ENCODE data around the gene CGB2.

DNA sequence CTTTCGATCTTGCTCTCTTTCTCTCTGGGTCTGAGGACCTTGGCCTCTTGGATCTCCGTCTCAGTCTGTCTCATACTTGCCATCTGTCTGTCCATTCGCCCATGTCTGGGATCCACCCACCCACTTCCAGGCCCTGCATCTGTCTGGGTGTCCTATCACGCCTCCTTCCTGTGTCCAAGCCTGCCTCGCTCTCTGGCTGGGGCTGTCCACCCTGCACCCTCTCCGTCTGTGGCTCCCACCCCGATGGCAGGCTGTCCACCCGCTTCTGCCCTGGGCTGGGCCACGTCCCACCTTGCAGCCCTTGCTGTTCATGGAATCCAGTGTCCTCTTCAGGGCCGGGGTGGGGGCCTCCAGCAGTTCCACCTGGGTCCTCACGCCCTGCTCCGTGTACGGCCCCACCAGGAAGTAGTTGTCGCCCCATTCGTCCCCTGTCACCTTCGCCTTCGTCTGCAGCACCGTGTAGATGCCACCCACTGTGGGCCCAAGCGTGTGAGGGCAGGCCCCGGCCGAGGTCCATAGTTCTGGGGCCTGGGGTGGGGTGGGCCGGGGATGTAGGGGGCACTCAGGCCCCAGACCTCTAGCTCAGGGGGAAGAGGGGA is 40.6 kb upstream of the CGB2 start:
- TF ChIP-seq GATA2 (IDR thresholded peaks at IDR 0.05; ENCODE audit: low read depth, low read length) = no peak
- no peak for TF ChIP-seq GATA3 (IDR thresholded peaks at IDR 0.05; ENCODE audit: low read depth, low read length)

Measured in SH-SY5Y (cell line).